Measurements from ENCODE around the gene TTC28.

TTC28 gene

DNA sequence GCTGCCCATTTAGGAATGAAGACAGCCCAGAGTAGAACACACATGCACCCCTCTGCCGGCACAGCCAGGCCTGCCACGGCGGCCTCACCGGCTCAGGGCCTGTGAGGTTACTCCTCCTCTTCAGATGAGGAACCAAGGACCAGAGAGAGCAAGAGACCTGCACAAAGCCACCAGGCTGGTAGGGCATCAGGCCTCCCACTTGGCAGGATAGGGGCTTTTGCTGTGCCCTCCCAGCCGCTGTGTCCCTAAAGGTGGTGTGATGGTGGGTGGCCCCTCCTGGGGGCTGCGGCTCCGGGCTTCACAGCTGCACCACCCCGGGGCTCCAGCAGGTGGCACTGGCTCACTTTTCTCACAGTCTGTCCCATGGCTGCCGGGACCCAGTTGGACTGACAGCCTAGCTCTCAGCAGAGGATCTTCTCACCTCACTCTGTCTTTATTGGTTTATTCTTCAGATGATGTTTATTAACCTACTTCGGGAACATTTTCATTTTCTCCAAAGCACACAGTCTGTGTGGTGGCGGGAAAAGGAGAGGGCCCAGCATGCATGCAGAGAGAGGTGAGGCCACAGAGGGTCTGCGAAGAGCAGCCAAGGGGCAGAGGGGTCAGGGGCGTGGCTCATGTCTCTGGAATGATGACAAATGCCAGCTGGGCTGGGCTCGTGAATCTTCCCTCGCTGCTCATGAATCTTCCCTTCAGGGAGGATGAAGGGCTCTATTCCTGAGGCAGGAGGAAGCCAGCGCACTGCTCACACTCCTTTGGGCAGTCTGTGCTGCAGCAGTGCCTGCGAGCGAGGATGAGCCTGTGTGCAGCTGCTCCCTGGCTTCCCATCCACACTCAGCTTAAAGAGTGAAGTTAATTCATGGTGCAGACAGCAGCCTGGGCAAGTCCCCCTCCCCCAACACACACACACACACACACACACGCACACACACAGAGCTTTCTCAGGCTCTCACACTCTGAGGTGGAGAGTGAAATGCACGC is 659.5 kb downstream of the TTC28 start:
- Histone ChIP-seq H3K4me1 (ENCODE audit: control insufficient read depth in 1 of 2, insufficient read depth in 2 of 2, low read length in 2 of 2) (peaks cover 0 to 9% of the 10 kb centered on the region in 2 donors), H3K36me3 (ENCODE audit: control insufficient read depth in 1 of 2, insufficient read depth in 2 of 2, low read length in 2 of 2) (peaks cover 0 to 6% of the 10 kb centered on the region in 2 donors), H3K27ac (ENCODE audit: low read length) (no peak overlapping the region), H3K9me3 (ENCODE audit: control insufficient read depth in 1 of 2, low read length in 2 of 2) (no peaks in the 10 kb centered on the region), H3K27me3 (ENCODE audit: low read depth, low read length) (no peaks in the 10 kb centered on the region), H3K4me3 (ENCODE audit: low read depth in 1 of 2, low read length in 2 of 2) (peak overlapping the region in 1 of 2 donors; percentile 12)

DNA sequence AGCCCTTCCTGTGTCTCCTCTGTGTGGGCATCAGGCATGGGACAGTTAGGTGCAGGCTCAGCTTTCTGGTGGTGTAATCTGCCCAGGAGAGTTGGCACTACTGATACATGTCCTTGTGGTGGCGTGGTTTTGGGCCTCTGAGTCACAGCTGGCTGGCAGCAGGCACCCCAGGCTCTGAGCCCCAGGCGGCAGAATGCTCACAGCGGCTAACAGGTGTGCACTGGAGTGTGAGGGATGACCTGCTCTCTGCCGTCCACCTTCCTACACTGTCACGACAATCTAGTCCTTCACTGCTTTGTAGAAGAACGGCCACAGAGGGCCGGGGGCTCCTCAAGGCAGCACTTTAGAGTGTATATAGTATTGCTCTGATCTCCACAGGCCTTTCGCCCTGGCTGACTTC is 660.3 kb downstream of the TTC28 start:
- peaks cover 0 to under 1% of the 10 kb centered on the region in 2 donors for H3K36me3 ChIP-seq (ENCODE audit: control insufficient read depth in 1 of 2, insufficient read depth in 2 of 2, low read length in 2 of 2)
- no peak overlapping the region for H3K4me3 ChIP-seq (ENCODE audit: low read depth in 1 of 2, low read length in 2 of 2)
- no peaks in the 10 kb centered on the region for H3K9me3 ChIP-seq (ENCODE audit: control insufficient read depth in 1 of 2, low read length in 2 of 2)
- no peak overlapping the region for H3K27ac ChIP-seq (ENCODE audit: low read length)
- H3K27me3 ChIP-seq (ENCODE audit: low read depth, low read length) = no peaks in the 10 kb centered on the region
- H3K4me1 ChIP-seq (ENCODE audit: control insufficient read depth in 1 of 2, insufficient read depth in 2 of 2, low read length in 2 of 2) = peaks cover 0 to 9% of the 10 kb centered on the region in 2 donors

DNA sequence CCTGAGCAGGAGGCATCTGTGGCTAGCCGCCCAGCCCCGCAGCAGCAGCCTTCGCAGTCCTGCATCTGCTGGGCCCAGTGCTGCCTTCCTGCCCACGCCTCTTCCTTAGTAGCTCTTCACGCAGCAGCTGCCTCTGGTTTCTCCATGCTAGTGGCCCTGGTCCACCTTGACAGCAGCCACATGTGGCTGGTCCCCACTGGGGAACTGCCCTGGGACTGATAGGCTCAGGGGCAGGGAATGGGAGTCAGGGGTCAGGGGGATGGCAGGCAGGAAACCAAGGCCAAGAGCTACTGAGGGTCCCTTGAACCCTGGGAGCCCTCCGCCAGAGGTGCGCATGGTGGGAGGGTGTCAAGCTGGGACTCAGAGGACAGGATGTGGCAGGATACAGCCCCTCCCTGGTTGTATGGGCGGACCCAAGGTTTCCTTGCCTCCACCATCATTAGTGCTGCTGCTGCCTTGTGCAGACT is 661.1 kb downstream of the TTC28 start:
- no peaks in the 10 kb centered on the region for H3K27me3 ChIP-seq (ENCODE audit: low read depth, low read length)
- no peak overlapping the region for H3K27ac ChIP-seq (ENCODE audit: low read length)
- H3K9me3 ChIP-seq (ENCODE audit: control insufficient read depth in 1 of 2, low read length in 2 of 2) = no peaks in the 10 kb centered on the region
- H3K36me3 ChIP-seq (ENCODE audit: control insufficient read depth in 1 of 2, insufficient read depth in 2 of 2, low read length in 2 of 2) = peaks cover 0 to 7% of the 10 kb centered on the region in 2 donors
- no peak overlapping the region for H3K4me3 ChIP-seq (ENCODE audit: low read depth in 1 of 2, low read length in 2 of 2)
- H3K4me1 ChIP-seq (ENCODE audit: control insufficient read depth in 1 of 2, insufficient read depth in 2 of 2, low read length in 2 of 2) = peaks cover 0 to 9% of the 10 kb centered on the region in 2 donors

DNA sequence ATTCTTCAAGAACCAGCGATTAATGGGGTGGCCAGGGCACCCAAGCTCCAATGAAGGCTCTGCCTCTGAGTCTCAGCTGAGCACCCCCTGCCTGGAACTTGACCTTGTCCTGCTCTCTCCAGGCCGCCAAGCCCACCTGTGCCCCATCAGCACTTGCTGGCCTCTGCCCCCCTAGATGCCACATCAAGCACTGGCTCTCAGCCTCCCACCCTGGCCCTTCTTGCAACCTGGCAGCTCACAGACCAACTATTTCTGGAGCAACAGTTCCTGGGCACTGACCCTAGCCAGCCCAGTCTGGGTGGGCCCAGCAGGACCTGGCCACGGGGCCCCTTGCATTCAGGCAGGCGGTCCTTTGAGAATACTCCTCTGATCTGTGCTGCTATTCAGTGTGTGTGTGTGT is 661.8 kb downstream of the TTC28 start:
- Histone ChIP-seq H3K36me3 (ENCODE audit: control insufficient read depth in 1 of 2, insufficient read depth in 2 of 2, low read length in 2 of 2) (peaks cover 0 to 14% of the 10 kb centered on the region in 2 donors), H3K27me3 (ENCODE audit: low read depth, low read length) (no peaks in the 10 kb centered on the region), H3K4me3 (ENCODE audit: low read depth in 1 of 2, low read length in 2 of 2) (no peak overlapping the region), H3K27ac (ENCODE audit: low read length) (no peak overlapping the region), H3K9me3 (ENCODE audit: control insufficient read depth in 1 of 2, low read length in 2 of 2) (no peaks in the 10 kb centered on the region), H3K4me1 (ENCODE audit: control insufficient read depth in 1 of 2, insufficient read depth in 2 of 2, low read length in 2 of 2) (peaks cover 0 to 9% of the 10 kb centered on the region in 2 donors)

DNA sequence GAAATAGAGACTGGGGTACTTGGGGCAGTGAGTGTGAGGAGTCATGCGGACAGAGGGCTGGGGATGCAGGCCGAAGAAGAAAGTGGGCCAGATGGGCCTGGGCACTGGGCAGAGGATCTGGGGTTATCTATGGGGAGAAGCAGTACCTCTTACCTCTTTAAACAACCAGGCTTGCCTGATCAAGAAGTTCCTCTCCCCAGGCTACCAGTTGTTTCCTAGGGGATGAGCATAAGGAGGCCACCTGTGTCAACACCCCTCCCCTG is 662.2 kb downstream of the TTC28 start:
- peaks cover 0 to 9% of the 10 kb centered on the region in 2 donors for H3K4me1 ChIP-seq (ENCODE audit: control insufficient read depth in 1 of 2, insufficient read depth in 2 of 2, low read length in 2 of 2)
- no peaks in the 10 kb centered on the region for H3K9me3 ChIP-seq (ENCODE audit: control insufficient read depth in 1 of 2, low read length in 2 of 2)
- H3K36me3 ChIP-seq (ENCODE audit: control insufficient read depth in 1 of 2, insufficient read depth in 2 of 2, low read length in 2 of 2) = peaks cover 0 to 15% of the 10 kb centered on the region in 2 donors
- H3K27me3 ChIP-seq (ENCODE audit: low read depth, low read length) = no peaks in the 10 kb centered on the region
- H3K27ac ChIP-seq (ENCODE audit: low read length) = no peak overlapping the region
- H3K4me3 ChIP-seq (ENCODE audit: low read depth in 1 of 2, low read length in 2 of 2) = no peak overlapping the region

DNA sequence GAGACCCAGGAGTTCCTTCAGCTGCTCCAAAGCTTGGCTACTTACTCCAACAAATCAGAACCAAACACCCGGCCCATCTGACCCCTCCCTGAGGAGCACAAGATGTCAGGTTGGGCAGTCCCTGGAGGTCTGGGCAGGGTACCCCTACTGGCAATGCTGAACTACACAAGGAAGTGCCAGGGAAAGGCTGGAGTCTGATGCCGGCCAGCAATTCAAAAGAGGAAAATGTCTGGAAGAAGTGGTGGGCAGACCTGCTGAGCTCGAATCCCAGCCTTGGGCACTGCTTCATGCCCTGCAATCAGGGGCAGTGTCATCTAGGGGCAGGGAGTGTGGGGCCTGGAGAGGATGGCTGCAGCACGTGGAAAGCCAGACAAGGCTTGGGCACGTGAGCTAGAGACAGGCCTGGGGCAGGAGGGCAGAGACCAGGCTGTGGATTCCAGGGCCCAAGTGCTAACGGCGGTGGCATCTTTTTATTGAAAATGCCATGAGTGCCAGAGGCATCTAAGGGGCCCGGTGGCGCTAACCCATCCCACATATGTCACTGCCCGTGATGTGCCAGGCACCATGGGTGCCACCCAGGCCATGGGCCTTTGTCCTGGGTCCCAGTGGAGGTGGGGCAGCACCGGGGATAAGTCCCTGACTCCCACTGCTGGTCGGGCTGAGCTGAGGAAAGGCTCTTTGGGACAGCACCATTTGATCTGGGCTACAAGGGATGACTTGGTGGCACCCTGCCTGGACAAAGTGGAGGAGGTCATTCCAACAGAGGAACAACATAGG is 662.7 kb downstream of the TTC28 start:
- Histone ChIP-seq H3K27ac (ENCODE audit: low read length) (no peak overlapping the region), H3K27me3 (ENCODE audit: low read depth, low read length) (no peaks in the 10 kb centered on the region), H3K4me1 (ENCODE audit: control insufficient read depth in 1 of 2, insufficient read depth in 2 of 2, low read length in 2 of 2) (peaks cover 0 to 9% of the 10 kb centered on the region in 2 donors), H3K36me3 (ENCODE audit: control insufficient read depth in 1 of 2, insufficient read depth in 2 of 2, low read length in 2 of 2) (peaks cover 0 to 15% of the 10 kb centered on the region in 2 donors), H3K9me3 (ENCODE audit: control insufficient read depth in 1 of 2, low read length in 2 of 2) (no peaks in the 10 kb centered on the region), H3K4me3 (ENCODE audit: low read depth in 1 of 2, low read length in 2 of 2) (no peak overlapping the region)

DNA sequence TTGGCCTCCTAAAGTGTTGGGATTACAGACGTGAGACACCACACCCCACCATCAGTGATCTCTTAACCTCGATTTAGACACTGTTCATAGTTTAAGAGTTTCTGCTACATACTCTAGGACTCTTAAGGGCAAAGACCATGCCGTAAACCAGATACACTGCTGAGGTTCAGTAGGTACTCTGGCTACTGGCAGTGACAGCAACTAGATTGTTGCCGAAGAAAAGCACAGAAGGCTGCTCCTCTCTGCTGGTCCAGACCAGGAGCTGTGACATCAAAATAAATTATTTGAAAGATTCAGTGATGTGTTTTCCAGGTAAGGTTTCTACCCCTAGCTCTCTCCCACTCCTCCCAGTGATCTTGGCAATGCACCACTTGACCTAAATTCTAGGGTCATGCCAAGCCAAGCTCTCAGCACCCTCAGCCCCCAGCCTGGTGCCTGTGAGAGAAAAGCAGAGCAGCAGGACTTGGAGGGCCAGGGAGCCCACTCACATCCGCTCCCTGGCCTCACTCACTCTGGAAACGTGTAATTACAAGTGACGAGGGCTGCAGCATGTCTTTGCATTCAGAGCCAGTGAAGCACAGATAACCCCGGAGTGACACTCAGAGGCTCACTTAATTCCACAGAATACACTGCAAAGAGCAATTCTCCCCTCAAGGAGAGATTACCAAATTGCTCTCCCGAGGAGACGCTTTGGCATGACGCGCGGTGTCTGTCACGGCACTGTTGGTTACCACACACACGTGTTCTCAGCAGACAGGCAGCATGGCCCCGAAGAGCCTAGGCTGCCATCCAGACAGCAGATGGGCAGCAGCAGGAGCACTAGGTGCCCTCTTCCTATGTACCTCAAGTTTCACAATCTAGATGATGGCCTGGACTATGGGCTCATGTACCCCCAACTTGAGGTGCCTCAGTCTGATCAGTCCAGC is 663.7 kb downstream of the TTC28 start:
- peaks cover 0 to 8% of the 10 kb centered on the region in 2 donors for H3K4me1 ChIP-seq (ENCODE audit: control insufficient read depth in 1 of 2, insufficient read depth in 2 of 2, low read length in 2 of 2)
- H3K27ac ChIP-seq (ENCODE audit: low read length) = no peak overlapping the region
- H3K27me3 ChIP-seq (ENCODE audit: low read depth, low read length) = no peaks in the 10 kb centered on the region
- H3K9me3 ChIP-seq (ENCODE audit: control insufficient read depth in 1 of 2, low read length in 2 of 2) = no peaks in the 10 kb centered on the region
- H3K36me3 ChIP-seq (ENCODE audit: control insufficient read depth in 1 of 2, insufficient read depth in 2 of 2, low read length in 2 of 2) = peaks cover 0 to 15% of the 10 kb centered on the region in 2 donors
- H3K4me3 ChIP-seq (ENCODE audit: low read depth in 1 of 2, low read length in 2 of 2) = no peak overlapping the region

DNA sequence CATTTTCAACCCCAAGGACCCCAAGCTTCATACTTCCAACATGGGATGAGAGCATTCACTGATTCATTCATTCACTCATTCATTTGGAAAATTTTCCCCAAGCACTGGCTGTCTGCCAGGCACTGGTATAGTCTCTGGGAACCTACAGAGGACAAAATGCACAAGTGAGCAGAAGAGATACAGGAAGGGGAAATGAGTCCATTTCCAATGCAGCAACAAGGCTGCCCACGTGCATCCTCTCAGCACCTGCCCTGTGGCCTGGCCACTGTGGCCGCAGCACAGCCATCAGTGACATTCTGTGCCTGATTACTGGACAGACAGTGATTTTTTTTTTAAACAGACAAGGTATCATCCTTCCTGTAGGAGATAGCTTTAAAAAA is 664.6 kb downstream of the TTC28 start:
- Histone ChIP-seq H3K9me3 (ENCODE audit: control insufficient read depth in 1 of 2, low read length in 2 of 2) (no peaks in the 10 kb centered on the region), H3K4me1 (ENCODE audit: control insufficient read depth in 1 of 2, insufficient read depth in 2 of 2, low read length in 2 of 2) (no peaks in the 10 kb centered on the region), H3K36me3 (ENCODE audit: control insufficient read depth in 1 of 2, insufficient read depth in 2 of 2, low read length in 2 of 2) (peaks cover 0 to 15% of the 10 kb centered on the region in 2 donors), H3K4me3 (ENCODE audit: low read depth in 1 of 2, low read length in 2 of 2) (no peak overlapping the region), H3K27me3 (ENCODE audit: low read depth, low read length) (no peaks in the 10 kb centered on the region), H3K27ac (ENCODE audit: low read length) (no peak overlapping the region)

DNA sequence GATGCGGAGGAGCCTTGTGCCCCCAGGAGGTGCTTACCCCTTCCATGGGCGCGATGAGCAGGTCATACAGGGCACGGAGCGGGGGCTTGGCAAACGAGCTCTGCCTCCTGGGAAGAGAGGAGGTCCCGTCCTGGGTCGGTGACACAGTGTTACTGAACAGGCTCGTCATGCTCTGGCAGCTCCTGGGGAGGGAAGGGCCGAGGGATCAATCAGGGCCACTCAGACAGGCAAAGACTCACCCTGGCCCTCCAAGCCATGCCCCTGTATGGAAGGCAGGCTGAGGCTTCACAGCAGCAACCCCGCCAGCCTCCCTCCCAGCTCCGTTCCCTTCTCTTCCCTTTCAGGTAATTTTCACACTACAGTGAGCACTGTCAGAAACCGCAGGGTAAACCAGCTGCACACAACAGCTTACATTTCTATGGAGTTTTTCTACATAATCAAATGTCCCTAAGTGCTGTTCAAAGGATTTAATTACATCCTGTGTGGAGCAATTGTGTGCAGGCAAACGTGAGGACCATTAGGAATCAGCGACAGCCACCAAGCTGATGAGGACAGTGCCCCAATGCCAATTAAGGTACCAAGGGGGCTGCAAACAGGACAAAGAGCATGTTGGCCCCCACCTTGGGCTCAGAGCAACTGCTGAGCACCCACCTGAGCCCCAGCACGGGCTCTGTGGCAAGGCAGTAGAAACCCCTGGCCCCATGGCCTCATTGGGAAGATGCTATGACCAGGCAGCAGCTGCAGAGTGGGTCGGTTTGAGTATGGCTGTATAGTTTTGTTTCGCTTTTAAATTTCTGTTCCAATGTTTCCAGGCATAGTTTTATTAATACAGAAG is 665.2 kb downstream of the TTC28 start:
- Histone ChIP-seq H3K27me3 (ENCODE audit: low read depth, low read length) (no peaks in the 10 kb centered on the region), H3K4me1 (ENCODE audit: control insufficient read depth in 1 of 2, insufficient read depth in 2 of 2, low read length in 2 of 2) (peaks cover 0 to 2% of the 10 kb centered on the region in 2 donors), H3K36me3 (ENCODE audit: control insufficient read depth in 1 of 2, insufficient read depth in 2 of 2, low read length in 2 of 2) (peaks cover 0 to 15% of the 10 kb centered on the region in 2 donors), H3K4me3 (ENCODE audit: low read depth in 1 of 2, low read length in 2 of 2) (no peak overlapping the region), H3K27ac (ENCODE audit: low read length) (no peak overlapping the region), H3K9me3 (ENCODE audit: control insufficient read depth in 1 of 2, low read length in 2 of 2) (no peaks in the 10 kb centered on the region)

DNA sequence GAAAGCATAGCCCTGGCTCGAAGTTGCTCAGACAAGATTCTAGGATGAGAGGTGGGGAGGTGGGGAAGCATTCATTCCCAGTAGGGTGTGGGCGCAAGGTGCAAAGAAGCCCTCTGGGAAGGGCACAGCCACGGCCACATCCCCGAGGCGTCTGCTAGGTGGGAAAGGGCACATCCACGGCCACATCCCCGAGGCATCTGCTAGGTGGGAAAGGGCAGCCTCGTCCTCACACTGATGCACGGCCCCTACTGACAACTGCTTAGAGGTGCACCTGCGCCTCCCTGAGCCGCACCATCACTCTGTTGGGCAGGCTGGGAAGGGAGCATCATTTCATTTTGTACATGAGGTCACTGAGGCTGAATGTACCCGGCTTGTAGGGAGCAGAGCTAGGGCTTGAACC is 666.0 kb downstream of the TTC28 start:
- H3K27ac ChIP-seq (ENCODE audit: low read length) = no peak overlapping the region
- H3K4me3 ChIP-seq (ENCODE audit: low read depth in 1 of 2, low read length in 2 of 2) = no peak overlapping the region
- no peaks in the 10 kb centered on the region for H3K27me3 ChIP-seq (ENCODE audit: low read depth, low read length)
- peaks cover 3 to 8% of the 10 kb centered on the region in 2 donors for H3K4me1 ChIP-seq (ENCODE audit: control insufficient read depth in 1 of 2, insufficient read depth in 2 of 2, low read length in 2 of 2)
- H3K36me3 ChIP-seq (ENCODE audit: control insufficient read depth in 1 of 2, insufficient read depth in 2 of 2, low read length in 2 of 2) = peaks cover 0 to 15% of the 10 kb centered on the region in 2 donors
- no peaks in the 10 kb centered on the region for H3K9me3 ChIP-seq (ENCODE audit: control insufficient read depth in 1 of 2, low read length in 2 of 2)

All from muscle layer of duodenum (tissue), 2 donors.